Endothelial cell of umbilical vein (primary cell): ENCODE data around the gene CFL1.

Experiments
- EZH2 ChIP-seq: IDR thresholded peaks from 2 replicates; pipeline ENCODE4 v1.6.1; 2012; ENCODE audit warnings: borderline replicate concordance, low read depth, mild to moderate bottlenecking, moderate library complexity, low read length, inconsistent platforms; ENCODE audit not compliant: severe bottlenecking
- POLR2A ChIP-seq: IDR thresholded peaks from 2 replicates; pipeline ENCODE4 v1.6.1; 2012; ENCODE audit warnings: low read depth, mild to moderate bottlenecking, control low read depth, low read length
- POLR2AphosphoS5 ChIP-seq: IDR thresholded peaks from 2 replicates; pipeline ENCODE4 v1.6.1; 2012; ENCODE audit warnings: low read depth, mild to moderate bottlenecking, control low read depth, low read length, moderate library complexity; ENCODE audit not compliant: insufficient read depth
- TF ChIP-seq, protein P1 (sequence below), 2 donors: IDR thresholded peaks; 1 replicate in 1 of 2; 2 replicates in 1 of 2; pipeline ENCODE4 v1.5.1; 2011; ENCODE audit warnings: low read length in 2 of 2, mild to moderate bottlenecking in 2 of 2, moderate library complexity in 2 of 2, control low read depth in 1 of 2, inconsistent platforms in 1 of 2, low read depth in 1 of 2; ENCODE audit not compliant: insufficient read depth in 1 of 2; ENCODE audit errors: extremely low read depth in 1 of 2

DNA sequence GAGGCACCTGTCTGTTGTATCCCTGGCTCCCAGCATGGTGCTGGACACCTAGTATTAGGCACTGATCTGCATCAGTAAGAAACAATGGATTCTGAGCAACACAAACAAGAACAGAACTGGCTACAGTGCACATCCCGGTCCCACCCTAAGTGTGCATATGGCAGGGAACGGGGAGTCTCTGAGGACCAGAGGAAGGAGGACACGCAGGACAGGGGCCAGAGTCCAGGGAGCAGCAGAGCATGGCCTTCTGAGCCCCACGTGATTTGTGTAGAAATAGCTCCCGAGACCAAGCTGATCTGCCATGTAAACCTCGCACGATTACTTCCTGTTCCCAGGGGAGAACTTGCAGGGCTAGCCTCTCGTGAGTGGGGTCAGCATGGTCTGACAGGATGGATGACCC is 36.9 kb downstream of the CFL1 start:
- no peak for TF ChIP-seq EZH2
- TF ChIP-seq POLR2AphosphoS5: no peak
- no peak for TF ChIP-seq POLR2A
- TF ChIP-seq, protein P1, sequence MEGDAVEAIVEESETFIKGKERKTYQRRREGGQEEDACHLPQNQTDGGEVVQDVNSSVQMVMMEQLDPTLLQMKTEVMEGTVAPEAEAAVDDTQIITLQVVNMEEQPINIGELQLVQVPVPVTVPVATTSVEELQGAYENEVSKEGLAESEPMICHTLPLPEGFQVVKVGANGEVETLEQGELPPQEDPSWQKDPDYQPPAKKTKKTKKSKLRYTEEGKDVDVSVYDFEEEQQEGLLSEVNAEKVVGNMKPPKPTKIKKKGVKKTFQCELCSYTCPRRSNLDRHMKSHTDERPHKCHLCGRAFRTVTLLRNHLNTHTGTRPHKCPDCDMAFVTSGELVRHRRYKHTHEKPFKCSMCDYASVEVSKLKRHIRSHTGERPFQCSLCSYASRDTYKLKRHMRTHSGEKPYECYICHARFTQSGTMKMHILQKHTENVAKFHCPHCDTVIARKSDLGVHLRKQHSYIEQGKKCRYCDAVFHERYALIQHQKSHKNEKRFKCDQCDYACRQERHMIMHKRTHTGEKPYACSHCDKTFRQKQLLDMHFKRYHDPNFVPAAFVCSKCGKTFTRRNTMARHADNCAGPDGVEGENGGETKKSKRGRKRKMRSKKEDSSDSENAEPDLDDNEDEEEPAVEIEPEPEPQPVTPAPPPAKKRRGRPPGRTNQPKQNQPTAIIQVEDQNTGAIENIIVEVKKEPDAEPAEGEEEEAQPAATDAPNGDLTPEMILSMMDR (IDR thresholded peaks at IDR 0.05; ENCODE audit: extremely low read depth in 1 of 2, insufficient read depth in 1 of 2, low read depth in 1 of 2, low read length in 2 of 2): no peak
